GM19455 (cell line): ENCODE measurements around the gene ZNF83.
"Not testable (repeated sequence)": the region's sequence is repeated elsewhere in the genome, so short reads cannot be mapped to it uniquely, and the experiment has no call there.

ENCODE experiments used
- ATAC-seq: cut with Tn5 transposase; IDR thresholded peaks from one replicate; pipeline ENCODE4 v1.9.1; 2021; ENCODE audit not compliant: unreplicated experiment

Gene ZNF83

GRCh38 chr19:52570000-52570861, 67.9 kb downstream of the ZNF83 start, which contains the start of gene ZNF701:
TSS of gene ZNF701 (plus strand) at chr19:52570287. CDS start at chr19:52574148, 3,861 bp downstream.
- ATAC-seq = peak; percentile 91

- ATAC-seq = not testable (repeated sequence)
Observed at GRCh38 chr19:52569638-52569999, 68.5 kb downstream of the ZNF83 start.

GRCh38 chr19:52567921-52568320, 70.2 kb downstream of the ZNF83 start:
- ATAC-seq = no peak

GRCh38 chr19:52566588-52566987, 71.6 kb downstream of the ZNF83 start:
- no peak for ATAC-seq

GRCh38 chr19:52566121-52566520, 72.0 kb downstream of the ZNF83 start:
- no peak for ATAC-seq
